K562 (cell line): ENCODE data around the gene ZNRD2. TPM values are rescaled to one million over a fixed set of nuclear protein-coding genes. Genes with fewer than 3 reads are reported as not detected.

Source experiments
- ATAC-seq: fragments of 200-7000 bp; cut with Tn5 transposase; 3 replicates; pipeline ENCODE4 v1.9.1; 2020; ENCODE audit warnings: moderate library complexity
- BruUV-seq: library from RNA; stranded (reverse); fragments of 400-500 nt; replicated peaks from 2 replicates; lab custom pipeline; 2021; lab: Mats Ljungman, UMichigan
- CTCF ChIA-PET: fragments of 300-600 bp; formaldehyde crosslinking; extraction: SDS; loops from one replicate; lab custom pipeline; 2021; ENCODE audit warnings: low intra/inter-chr PET ratio; lab: Yijun Ruan, JAX
- POLR2A ChIA-PET: fragments of 300-600, 350-650 bp; sonication (Branson Sonifier 250); formaldehyde crosslinking; extraction: SDS; loops from one replicate; lab custom pipeline; 2021; ENCODE audit warnings: antibody characterized with exemption, inconsistent platforms; lab: Yijun Ruan, JAX
- DNase-seq, 4 experiments: peaks; one replicate each; pipeline versions ENCODE4 v3.0.0 to v3.0.0-alpha.2; 2011 to 2018; ENCODE audit warnings: low spot score in 3 of 4, mixed read lengths in 3 of 4; ENCODE audit errors: extremely low read depth in 1 of 4
- FAIRE-seq: peaks from 2 replicates; lab custom pipeline; 2011; peaks lifted over from hg19 to GRCh38; lab: Jason Lieb, UNC
- H2AFZ ChIP-seq: 2 replicates; pipeline ENCODE4 v1.6.0; 2011; ENCODE audit warnings: low read depth, low read length, control low read depth, inconsistent platforms
- H3K27ac ChIP-seq: fragments of 200-600 bp; 3 replicates; pipeline ENCODE4 v1.8.0; 2011; ENCODE audit warnings: low read depth, mild to moderate bottlenecking, control low read depth, inconsistent platforms, low read length, moderate library complexity, mixed read lengths; ENCODE audit errors: extremely low read depth
- H3K27me3 ChIP-seq, 2 experiments: fragments of 300-600 bp in 1 of 2; 2 replicates in 1 of 2; 3 replicates in 1 of 2; pipeline versions ENCODE4 v1.6.0 to v1.8.0; 2011; ENCODE audit warnings: inconsistent platforms in 2 of 2, low read length in 2 of 2, mild to moderate bottlenecking in 1 of 2, mixed read lengths in 1 of 2, moderate library complexity in 1 of 2; ENCODE audit not compliant: control insufficient read depth in 2 of 2, insufficient read depth in 2 of 2
- H3K36me3 ChIP-seq: fragments of 300-600 bp; 3 replicates; pipeline ENCODE4 v1.8.0; 2011; ENCODE audit warnings: mild to moderate bottlenecking, low read length, inconsistent platforms; ENCODE audit not compliant: control insufficient read depth, insufficient read depth
- H3K4me1 ChIP-seq, 2 experiments: fragments of 200-600 bp in 1 of 2; replicated peaks in 1 of 2; 2 replicates in 1 of 2; 3 replicates in 1 of 2; pipeline versions ENCODE4 v1.5.1 to v1.8.0; 2011; ENCODE audit warnings: inconsistent platforms in 2 of 2, low read length in 2 of 2, mild to moderate bottlenecking in 1 of 2, mixed read lengths in 1 of 2, moderate library complexity in 1 of 2; ENCODE audit not compliant: control insufficient read depth in 2 of 2, insufficient read depth in 2 of 2
- H3K4me2 ChIP-seq: 2 replicates; pipeline ENCODE4 v1.6.1; 2011; ENCODE audit warnings: low read length, control low read depth, inconsistent platforms, mixed read lengths; ENCODE audit not compliant: insufficient read depth
- H3K4me3 ChIP-seq: fragments of 200-600 bp; sonication (generic), shearing (Covaris generic); 2 replicates; pipeline ENCODE4 v1.5.1; 2016; ENCODE audit warnings: control low read depth, inconsistent platforms
- H3K79me2 ChIP-seq: fragments of 200-600 bp; 3 replicates; pipeline ENCODE4 v1.8.0; 2011; ENCODE audit warnings: low read length, inconsistent platforms; ENCODE audit not compliant: control insufficient read depth, insufficient read depth
- H3K9ac ChIP-seq, 2 experiments: 2 replicates each; pipeline versions ENCODE4 v1.6.0 to v1.6.1; 2011; ENCODE audit warnings: low read depth in 2 of 2, low read length in 2 of 2, control low read depth in 1 of 2, inconsistent platforms in 1 of 2, mild to moderate bottlenecking in 1 of 2, mixed read lengths in 1 of 2; ENCODE audit not compliant: insufficient read depth in 1 of 2
- H3K9me1 ChIP-seq: one replicate; pipeline ENCODE4 v1.6.0; 2011; ENCODE audit warnings: inconsistent platforms, mild to moderate bottlenecking, low read length, moderate library complexity; ENCODE audit not compliant: control insufficient read depth, insufficient read depth
- H3K9me3 ChIP-seq: replicated peaks from 2 replicates; pipeline ENCODE4 v1.5.1; 2011; ENCODE audit warnings: low read depth, low read length, inconsistent platforms; ENCODE audit not compliant: control insufficient read depth, insufficient read depth
- H4K20me1 ChIP-seq: replicated peaks from 2 replicates; pipeline ENCODE4 v1.6.1; 2011; ENCODE audit warnings: low read length, inconsistent platforms, mixed read lengths; ENCODE audit not compliant: control insufficient read depth, insufficient read depth
- CBX3 ChIP-seq, 2 experiments: IDR thresholded peaks; 1 replicate in 1 of 2; 2 replicates in 1 of 2; pipeline ENCODE4 v1.6.1; 2012; ENCODE audit warnings: inconsistent platforms in 2 of 2, low read length in 2 of 2, borderline replicate concordance in 1 of 2, control low read depth in 1 of 2
- DDX20 ChIP-seq: fragments of 450-650 bp; IDR thresholded peaks from 2 replicates; pipeline ENCODE4 v1.6.1; 2016; ENCODE audit warnings: missing genetic modification characterization, low read depth, mild to moderate bottlenecking, missing compliant biosample characterization, moderate library complexity
- MAFF ChIP-seq: IDR thresholded peaks from 2 replicates; pipeline ENCODE4 v1.6.1; 2012; ENCODE audit warnings: low read length, improper control_type of control experiment
- SAFB ChIP-seq: fragments of 200-400 bp; formaldehyde crosslinking; IDR thresholded peaks from 2 replicates; pipeline ENCODE4 v1.6.1; 2017; ENCODE audit warnings: low read depth, low read length, borderline replicate concordance
- WHSC1 ChIP-seq: IDR thresholded peaks from one replicate; pipeline ENCODE4 v1.6.1; 2012; ENCODE audit warnings: low read length, control low read depth, inconsistent platforms
- ZNF274 ChIP-seq: IDR thresholded peaks from 2 replicates; pipeline ENCODE4 v1.6.1; 2011; ENCODE audit warnings: low read depth, mild to moderate bottlenecking, low read length, moderate library complexity, borderline replicate concordance
- ZNF444 ChIP-seq: fragments of 250-450 bp; sonication (Bioruptor Pico); IDR thresholded peaks from 2 replicates; pipeline ENCODE4 v1.4.0; 2020; ENCODE audit warnings: mild to moderate bottlenecking, moderate library complexity
- ZNF695 ChIP-seq: fragments of 450-650 bp; formaldehyde crosslinking; IDR thresholded peaks from 2 replicates; pipeline ENCODE4 v1.4.0; 2020; ENCODE audit warnings: mild to moderate bottlenecking, moderate library complexity
- WGBS: fragments of 100-300 bp; shearing (Covaris generic); methylation state at CpG from one replicate; pipeline ENCODE4 v1.1.6; 2016; ENCODE audit warnings: low coverage, mixed read lengths; ENCODE audit not compliant: insufficient coverage; ENCODE audit errors: missing lambda C conversion rate; 5-methylcytosine and 5-hydroxymethylcytosine counted together
- in situ Hi-C: fragments of 300-500 bp; cut with MboI; formaldehyde crosslinking; loops from 4 replicates; pipeline ENCODE4 v1.15.0; 2018; ENCODE audit warnings: inconsistent platforms, mixed read lengths
- intact Hi-C: fragments of 100-400 bp; cut with micrococcal nuclease; formaldehyde crosslinking; loops from 2 replicates; pipeline ENCODE4 v1.14.2; 2022
- polyA plus RNA-seq, 8 experiments: library from polyadenylated mRNA; depleted of rRNA in 4 of 8; stranded (reverse) in 5 of 8; unstranded in 3 of 8; fragments of >200 nt; fragmentation: Nextera tagmentation in 2 of 8; fragmentation: Illumina TruSeq in 1 of 8; extraction: Ambion mirVana in 2 of 8; extraction: Trizol in 1 of 8; gene quantifications; 2 replicates each; pipeline versions ENCODE4 v1.2.1 to v1.2.3, GENCODE V29; 2011 to 2014; ENCODE audit warnings: inconsistent platforms in 1 of 8, missing spikeins in 1 of 8
- total RNA-seq, 7 experiments: library from RNA; depleted of rRNA in 6 of 7; stranded (reverse); fragments of >200 nt in 6 of 7; fragmentation: Illumina TruSeq in 2 of 7; extraction: Trizol in 2 of 7; gene quantifications; 2 replicates each; pipeline versions ENCODE4 v1.2.1 to v1.2.3, GENCODE V29; 2011 to 2021; ENCODE audit warnings: low replicate concordance in 1 of 7
- TF ChIP-seq, protein P1 (sequence below): sonication (generic); formaldehyde crosslinking; IDR thresholded peaks from 2 replicates; pipeline ENCODE4 v1.8.1; 2022; ENCODE audit warnings: missing genetic modification reagents
- TF ChIP-seq, protein P2 (sequence below): fragments of 200-800 bp; sonication (Bioruptor generic); IDR thresholded peaks from 2 replicates; pipeline ENCODE4 v1.6.1; 2016; ENCODE audit warnings: missing genetic modification characterization, missing compliant biosample characterization
- TF ChIP-seq, protein P3 (sequence below): fragments of 250-450 bp; sonication (Bioruptor Pico); IDR thresholded peaks from 2 replicates; pipeline ENCODE4 v1.8.0; 2021; ENCODE audit warnings: mild to moderate bottlenecking, moderate library complexity
- TF ChIP-seq, protein P4 (sequence below): sonication (generic); formaldehyde crosslinking; IDR thresholded peaks from 2 replicates; pipeline ENCODE4 v1.8.0; 2022; ENCODE audit warnings: mild to moderate bottlenecking, missing genetic modification reagents

The ZNRD2 gene
- total and polyA plus RNA-seq, 9 of the 15 experiments (the other 6 are each of a cell fraction or from before 2014, with no cell fraction given) = 13.4 to 129 (median 60.4) TPM

DNA sequence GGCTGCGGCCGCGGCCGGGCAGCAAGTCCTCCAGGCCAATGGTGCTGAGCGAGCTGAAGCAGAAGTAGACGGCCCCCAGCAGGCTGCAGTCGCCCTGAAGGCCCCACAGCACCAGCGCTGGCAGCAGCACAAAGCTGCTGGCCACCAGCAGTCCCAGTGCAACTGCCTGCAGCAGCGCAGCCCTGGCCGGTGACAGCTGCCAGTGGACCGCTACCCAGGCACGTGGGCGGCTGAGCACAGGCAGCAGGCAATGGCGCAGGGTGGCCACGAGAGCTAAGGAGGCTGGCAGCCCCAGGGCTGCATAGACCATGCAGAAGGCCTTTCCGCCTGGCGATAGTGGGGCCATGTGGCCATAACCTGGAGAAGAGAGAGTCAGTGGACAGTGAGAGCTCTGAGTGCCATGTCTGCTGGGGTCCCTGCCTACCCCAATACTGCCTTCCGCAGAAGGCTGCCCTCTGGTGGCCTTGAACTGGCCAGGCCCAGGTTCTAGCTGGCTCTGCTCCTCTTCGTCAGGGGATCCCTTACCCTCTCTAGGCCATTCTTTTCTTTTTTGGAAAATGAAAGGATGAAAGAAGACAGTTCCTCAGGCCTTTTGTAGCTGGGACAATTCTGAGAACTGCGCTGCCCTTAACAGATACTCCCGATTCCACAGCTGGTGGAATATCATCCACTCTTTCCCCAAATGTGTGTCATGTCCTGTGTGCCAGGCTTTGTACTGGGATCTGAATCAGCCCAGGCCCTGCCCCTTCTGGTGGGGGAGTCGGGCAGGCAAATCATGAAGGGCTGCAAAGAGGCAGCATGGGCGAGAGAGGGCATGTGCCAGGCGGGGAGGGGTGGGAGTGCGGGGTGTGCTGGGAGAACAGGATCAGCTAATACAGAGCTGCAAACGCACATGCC is 23.5 kb downstream of the ZNRD2 start:
- no peaks in the 10 kb centered on the region for H4K20me1 ChIP-seq
- ATAC-seq (peak; percentile 80), DNase-seq (peak; percentile 46 to 67 (median 56)), FAIRE-seq (peak; percentile 91)
- H3K9me1 ChIP-seq = no peaks in the 10 kb centered on the region
- ChIA-PET POLR2A (interaction anchor here (0.6 to 3.4 kb wide), 17 partner anchors 9 to 211 kb away, joined by 3 to 17 read pairs (median 5); partner anchors contain the start of genes EHBP1L1, MALAT1, PCNX3 and SLC25A45), CTCF (interaction anchor here (0.5 kb wide), 1 partner anchor 226 kb away, joined by 3 read pairs; no protein-coding TSS in a partner anchor)
- no peak overlapping the region for H3K4me3 ChIP-seq
- no peaks in the 10 kb centered on the region for H3K79me2 ChIP-seq
- H3K27ac ChIP-seq = no peak overlapping the region
- no peaks in the 10 kb centered on the region for H3K9me3 ChIP-seq
- BruUV-seq = no TSS peak
- no peak overlapping the region for H3K9ac ChIP-seq
- intact Hi-C loops = no loop called here
- H3K4me1 ChIP-seq = peaks cover 8 to 59% of the 10 kb centered on the region in 2 experiments; a peak in 4 of 5 replicates
- in situ Hi-C loops = no loop called here
- H2AFZ ChIP-seq = no peak overlapping the region
- WGBS = 77% methylated on average over 19 of the region's 26 CpGs
- no peak overlapping the region for H3K4me2 ChIP-seq
- peaks cover 47% of the 10 kb centered on the region; the same call in 2 of the 3 replicates for H3K36me3 ChIP-seq
- no peaks in the 10 kb centered on the region for H3K27me3 ChIP-seq
- no peak for TF ChIP-seq MAFF
- TF ChIP-seq, protein P1, sequence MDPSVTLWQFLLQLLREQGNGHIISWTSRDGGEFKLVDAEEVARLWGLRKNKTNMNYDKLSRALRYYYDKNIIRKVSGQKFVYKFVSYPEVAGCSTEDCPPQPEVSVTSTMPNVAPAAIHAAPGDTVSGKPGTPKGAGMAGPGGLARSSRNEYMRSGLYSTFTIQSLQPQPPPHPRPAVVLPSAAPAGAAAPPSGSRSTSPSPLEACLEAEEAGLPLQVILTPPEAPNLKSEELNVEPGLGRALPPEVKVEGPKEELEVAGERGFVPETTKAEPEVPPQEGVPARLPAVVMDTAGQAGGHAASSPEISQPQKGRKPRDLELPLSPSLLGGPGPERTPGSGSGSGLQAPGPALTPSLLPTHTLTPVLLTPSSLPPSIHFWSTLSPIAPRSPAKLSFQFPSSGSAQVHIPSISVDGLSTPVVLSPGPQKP (CRISPR knock-in tag) = no peak
- no peak for TF ChIP-seq CBX3 (IDR thresholded peaks at IDR 0.05; ENCODE audit: borderline replicate concordance in 1 of 2, low read length in 2 of 2)
- no peak for TF ChIP-seq DDX20 (tag)
- TF ChIP-seq WHSC1 = no peak
- no peak for TF ChIP-seq ZNF444 (CRISPR knock-in tag)
- TF ChIP-seq ZNF274 = no peak
- TF ChIP-seq, protein P2, sequence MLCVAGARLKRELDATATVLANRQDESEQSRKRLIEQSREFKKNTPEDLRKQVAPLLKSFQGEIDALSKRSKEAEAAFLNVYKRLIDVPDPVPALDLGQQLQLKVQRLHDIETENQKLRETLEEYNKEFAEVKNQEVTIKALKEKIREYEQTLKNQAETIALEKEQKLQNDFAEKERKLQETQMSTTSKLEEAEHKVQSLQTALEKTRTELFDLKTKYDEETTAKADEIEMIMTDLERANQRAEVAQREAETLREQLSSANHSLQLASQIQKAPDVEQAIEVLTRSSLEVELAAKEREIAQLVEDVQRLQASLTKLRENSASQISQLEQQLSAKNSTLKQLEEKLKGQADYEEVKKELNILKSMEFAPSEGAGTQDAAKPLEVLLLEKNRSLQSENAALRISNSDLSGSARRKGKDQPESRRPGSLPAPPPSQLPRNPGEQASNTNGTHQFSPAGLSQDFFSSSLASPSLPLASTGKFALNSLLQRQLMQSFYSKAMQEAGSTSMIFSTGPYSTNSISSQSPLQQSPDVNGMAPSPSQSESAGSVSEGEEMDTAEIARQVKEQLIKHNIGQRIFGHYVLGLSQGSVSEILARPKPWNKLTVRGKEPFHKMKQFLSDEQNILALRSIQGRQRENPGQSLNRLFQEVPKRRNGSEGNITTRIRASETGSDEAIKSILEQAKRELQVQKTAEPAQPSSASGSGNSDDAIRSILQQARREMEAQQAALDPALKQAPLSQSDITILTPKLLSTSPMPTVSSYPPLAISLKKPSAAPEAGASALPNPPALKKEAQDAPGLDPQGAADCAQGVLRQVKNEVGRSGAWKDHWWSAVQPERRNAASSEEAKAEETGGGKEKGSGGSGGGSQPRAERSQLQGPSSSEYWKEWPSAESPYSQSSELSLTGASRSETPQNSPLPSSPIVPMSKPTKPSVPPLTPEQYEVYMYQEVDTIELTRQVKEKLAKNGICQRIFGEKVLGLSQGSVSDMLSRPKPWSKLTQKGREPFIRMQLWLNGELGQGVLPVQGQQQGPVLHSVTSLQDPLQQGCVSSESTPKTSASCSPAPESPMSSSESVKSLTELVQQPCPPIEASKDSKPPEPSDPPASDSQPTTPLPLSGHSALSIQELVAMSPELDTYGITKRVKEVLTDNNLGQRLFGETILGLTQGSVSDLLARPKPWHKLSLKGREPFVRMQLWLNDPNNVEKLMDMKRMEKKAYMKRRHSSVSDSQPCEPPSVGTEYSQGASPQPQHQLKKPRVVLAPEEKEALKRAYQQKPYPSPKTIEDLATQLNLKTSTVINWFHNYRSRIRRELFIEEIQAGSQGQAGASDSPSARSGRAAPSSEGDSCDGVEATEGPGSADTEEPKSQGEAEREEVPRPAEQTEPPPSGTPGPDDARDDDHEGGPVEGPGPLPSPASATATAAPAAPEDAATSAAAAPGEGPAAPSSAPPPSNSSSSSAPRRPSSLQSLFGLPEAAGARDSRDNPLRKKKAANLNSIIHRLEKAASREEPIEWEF (CRISPR knock-in tag) = no peak
- TF ChIP-seq, protein P3, sequence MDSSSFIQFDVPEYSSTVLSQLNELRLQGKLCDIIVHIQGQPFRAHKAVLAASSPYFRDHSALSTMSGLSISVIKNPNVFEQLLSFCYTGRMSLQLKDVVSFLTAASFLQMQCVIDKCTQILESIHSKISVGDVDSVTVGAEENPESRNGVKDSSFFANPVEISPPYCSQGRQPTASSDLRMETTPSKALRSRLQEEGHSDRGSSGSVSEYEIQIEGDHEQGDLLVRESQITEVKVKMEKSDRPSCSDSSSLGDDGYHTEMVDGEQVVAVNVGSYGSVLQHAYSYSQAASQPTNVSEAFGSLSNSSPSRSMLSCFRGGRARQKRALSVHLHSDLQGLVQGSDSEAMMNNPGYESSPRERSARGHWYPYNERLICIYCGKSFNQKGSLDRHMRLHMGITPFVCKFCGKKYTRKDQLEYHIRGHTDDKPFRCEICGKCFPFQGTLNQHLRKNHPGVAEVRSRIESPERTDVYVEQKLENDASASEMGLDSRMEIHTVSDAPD (CRISPR knock-in tag) = no peak
- no peak for TF ChIP-seq SAFB
- no peak for TF ChIP-seq ZNF695 (CRISPR knock-in tag)
- TF ChIP-seq, protein P4, sequence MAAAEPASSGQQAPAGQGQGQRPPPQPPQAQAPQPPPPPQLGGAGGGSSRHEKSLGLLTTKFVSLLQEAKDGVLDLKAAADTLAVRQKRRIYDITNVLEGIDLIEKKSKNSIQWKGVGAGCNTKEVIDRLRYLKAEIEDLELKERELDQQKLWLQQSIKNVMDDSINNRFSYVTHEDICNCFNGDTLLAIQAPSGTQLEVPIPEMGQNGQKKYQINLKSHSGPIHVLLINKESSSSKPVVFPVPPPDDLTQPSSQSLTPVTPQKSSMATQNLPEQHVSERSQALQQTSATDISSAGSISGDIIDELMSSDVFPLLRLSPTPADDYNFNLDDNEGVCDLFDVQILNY (CRISPR knock-in tag) = no peak
